A673 (cell line): ENCODE data around the gene C3orf18. TPM values are rescaled to one million over a fixed set of nuclear protein-coding genes. Genes with fewer than 3 reads are reported as not detected.
A peak's percentile ranks its signal among the peaks of the same experiment; 100 is the strongest.

Experiments used
- BruUV-seq: library from RNA; stranded (reverse); fragments of 400-500 nt; replicated peaks from 2 replicates; lab custom pipeline; 2021; lab: Mats Ljungman, UMichigan
- CTCF ChIA-PET: fragments of 300-600 bp; sonication (Branson Sonifier 250); formaldehyde crosslinking; loops from one replicate; lab custom pipeline; 2022; ENCODE audit warnings: antibody characterized with exemption; lab: Charles Lee
- POLR2A ChIA-PET: fragments of 300-600 bp; sonication (Branson Sonifier 250); formaldehyde crosslinking; loops from one replicate; lab custom pipeline; 2022; ENCODE audit warnings: antibody characterized with exemption; ENCODE audit not compliant: low non-redundant PET; lab: Charles Lee
- DNase-seq: peaks from one replicate; pipeline ENCODE4 v3.0.0-alpha.2; 2015; ENCODE audit warnings: low spot score
- H3K27ac ChIP-seq: fragments of 200-600 bp; sonication (generic); 2 replicates; pipeline ENCODE4 v1.5.1; 2016; ENCODE audit warnings: mixed run types, low read depth, mild to moderate bottlenecking, mixed read lengths, antibody characterized with exemption, low read length; ENCODE audit not compliant: poor library complexity, severe bottlenecking
- H3K27me3 ChIP-seq: fragments of 200-600 bp; sonication (generic); replicated peaks from 2 replicates; pipeline ENCODE4 v1.6.1; 2017; ENCODE audit warnings: mixed run types, low read depth, mild to moderate bottlenecking, mixed read lengths, antibody characterized with exemption, low read length; ENCODE audit not compliant: insufficient read depth, poor library complexity
- H3K36me3 ChIP-seq: fragments of 200-600 bp; sonication (generic); 2 replicates; pipeline ENCODE4 v1.6.1; 2016; ENCODE audit warnings: mixed run types, mild to moderate bottlenecking, mixed read lengths, antibody characterized with exemption, low read length; ENCODE audit not compliant: insufficient read depth, poor library complexity, severe bottlenecking
- H3K4me1 ChIP-seq: fragments of 200-600 bp; sonication (generic); 2 replicates; pipeline ENCODE4 v1.6.1; 2017; ENCODE audit warnings: mixed run types, mild to moderate bottlenecking, mixed read lengths, antibody characterized with exemption, low read length; ENCODE audit not compliant: insufficient read depth, poor library complexity, severe bottlenecking
- H3K4me3 ChIP-seq: fragments of 200-600 bp; sonication (generic); 2 replicates; pipeline ENCODE4 v1.5.1; 2016; ENCODE audit warnings: low read depth, mixed run types, mild to moderate bottlenecking, mixed read lengths, low read length; ENCODE audit not compliant: poor library complexity, severe bottlenecking
- H3K9me3 ChIP-seq: fragments of 200-600 bp; sonication (generic); 2 replicates; pipeline ENCODE4 v1.6.1; 2016; ENCODE audit warnings: mixed run types, low read depth, mild to moderate bottlenecking, mixed read lengths, antibody characterized with exemption, low read length; ENCODE audit not compliant: poor library complexity, severe bottlenecking
- CTCF ChIP-seq: fragments of 300-800, 200-600 bp; sonication (generic); conservative IDR thresholded peaks from 2 replicates; pipeline ENCODE4 v1.5.1; 2017; ENCODE audit warnings: low read depth, mild to moderate bottlenecking, antibody characterized with exemption, low read length, moderate library complexity, mixed read lengths
- EZH2 ChIP-seq: fragments of 200-600 bp; sonication (generic); IDR thresholded peaks from 2 replicates; pipeline ENCODE4 v1.6.1; 2017; ENCODE audit warnings: borderline replicate concordance, low read depth, mild to moderate bottlenecking, mixed read lengths, antibody characterized with exemption, low read length; ENCODE audit not compliant: poor library complexity, severe bottlenecking
- intact Hi-C: fragments of 100-400 bp; cut with micrococcal nuclease; formaldehyde crosslinking; loops from one replicate; pipeline ENCODE4 v1.10.0; 2022; ENCODE audit not compliant: unreplicated experiment
- total RNA-seq: library from RNA; stranded (reverse); gene quantifications from 2 replicates; pipeline ENCODE4 v1.2.3, GENCODE V29; 2021

Gene C3orf18
- total RNA-seq, 1 experiment from 2014 or later = 1.5 TPM

GRCh38 chr3:50573566-50574443 is 6.3 kb upstream of the C3orf18 start:
- no peak for DNase-seq
- intact Hi-C loops = loop anchor here (5.0 kb wide), 1 partner anchor 38 kb away; the partner anchor contains the start of gene CISH
- H3K27ac ChIP-seq = no peak overlapping the region
- no peaks in the 10 kb centered on the region for H3K9me3 ChIP-seq
- ChIA-PET POLR2A (no interaction called here), CTCF (no interaction called here)
- H3K27me3 ChIP-seq = no peaks in the 10 kb centered on the region
- no peaks in the 10 kb centered on the region for H3K36me3 ChIP-seq
- H3K4me1 ChIP-seq = no peaks in the 10 kb centered on the region
- BruUV-seq = no TSS peak
- no peak overlapping the region for H3K4me3 ChIP-seq
- TF ChIP-seq EZH2 (no peak), CTCF (no peak)

- H3K4me1 ChIP-seq = no peaks in the 10 kb centered on the region
- TF ChIP-seq CTCF = no peak
- no peak for TF ChIP-seq EZH2
- no peaks in the 10 kb centered on the region for H3K27me3 ChIP-seq
- BruUV-seq = no TSS peak
- H3K4me3 ChIP-seq = no peak overlapping the region
- H3K36me3 ChIP-seq = no peaks in the 10 kb centered on the region
- POLR2A ChIA-PET = no interaction called here
- intact Hi-C loops = loop anchor here (5.0 kb wide), 1 partner anchor 39 kb away; the partner anchor contains the start of gene CISH
- H3K27ac ChIP-seq = no peak overlapping the region
- no peak for DNase-seq
- CTCF ChIA-PET = no interaction called here
- H3K9me3 ChIP-seq = no peaks in the 10 kb centered on the region
These were observed 5.3 kb upstream of the C3orf18 start for GRCh38 chr3:50572801-50573371.

- H3K27me3 ChIP-seq = no peaks in the 10 kb centered on the region
- CTCF ChIA-PET = interaction anchor here (1.0 kb wide), 1 partner anchor 39 kb away, joined by 3 read pairs; the partner anchor contains the start of gene CISH
These were observed 4.6 kb upstream of the C3orf18 start for GRCh38 chr3:50572158-50572557.

More at GRCh38 chr3:50572158-50572557, 4.6 kb upstream of the C3orf18 start:
- POLR2A ChIA-PET = no interaction called here
- no peaks in the 10 kb centered on the region for H3K36me3 ChIP-seq
- H3K4me3 ChIP-seq = no peak overlapping the region
- H3K4me1 ChIP-seq = no peaks in the 10 kb centered on the region
- intact Hi-C loops = loop anchor here (5.0 kb wide), 1 partner anchor 40 kb away; the partner anchor contains the start of gene CISH
- peak; percentile 62 for TF ChIP-seq CTCF
- TF ChIP-seq EZH2 = no peak
- DNase-seq = peak; percentile 45
- no TSS peak for BruUV-seq
- no peak overlapping the region for H3K27ac ChIP-seq
- no peaks in the 10 kb centered on the region for H3K9me3 ChIP-seq
